Measurements from ENCODE around the gene KLC4. TPM values are rescaled to one million over a fixed set of nuclear protein-coding genes. Genes with fewer than 3 reads are reported as not detected.

The KLC4 gene
- total RNA-seq, 1 experiment from 2014 or later, result 17.5 TPM

GRCh38 chr6:43055966-43056365 is 3.5 kb upstream of the KLC4 start:
- no peak overlapping the region for H3K27ac ChIP-seq (ENCODE audit: low read length)
- no peak overlapping the region for H3K4me2 ChIP-seq (ENCODE audit: low read length)
- TF ChIP-seq EZH2phosphoT487 (IDR thresholded peaks at IDR 0.05; ENCODE audit: borderline replicate concordance, low read length) (no peak), CTCF (conservative IDR thresholded peaks at IDR 0.05; ENCODE audit: low read depth, low read length) (no peak), EZH2 (IDR thresholded peaks at IDR 0.05; ENCODE audit: low read length, unreplicated experiment) (no peak)
- no peaks in the 10 kb centered on the region for H3F3A ChIP-seq (ENCODE audit: low read length, unreplicated experiment)
- H4K20me1 ChIP-seq (ENCODE audit: low read length), result peaks cover 6% of the 10 kb centered on the region; the same call in 1 of the 2 replicates
- H3K79me2 ChIP-seq (ENCODE audit: low read length), result peaks cover 44% of the 10 kb centered on the region
- no peak for DNase-seq
- ChIA-PET CTCF (no interaction called here), POLR2A (ENCODE audit: unreplicated experiment) (no interaction called here)
- no peak for ATAC-seq
- H3K4me3 ChIP-seq (ENCODE audit: low read length), result no peak overlapping the region
- H3K27me3 ChIP-seq (ENCODE audit: low read length), result no peaks in the 10 kb centered on the region
- no peaks in the 10 kb centered on the region for H3K9me3 ChIP-seq (ENCODE audit: low read length)
- no peak overlapping the region for H3K9ac ChIP-seq (ENCODE audit: low read length)
- H3K9me2 ChIP-seq (replicated peaks; ENCODE audit: low read length), result no peaks in the 10 kb centered on the region
- peaks cover 34% of the 10 kb centered on the region for H3K4me1 ChIP-seq (ENCODE audit: insufficient read depth, low read length)
- peaks cover 16% of the 10 kb centered on the region; the same call in 1 of the 2 replicates for H3K36me3 ChIP-seq (ENCODE audit: low read depth, low read length)
- no TSS peak for BruUV-seq (replicated peaks)
- no peak overlapping the region for H2AFZ ChIP-seq (ENCODE audit: low read length)
- intact Hi-C loops (cut with micrococcal nuclease), result no loop called here

GRCh38 chr6:43058531-43058930 is 900 bp upstream of the KLC4 start:
- BruUV-seq (replicated peaks), result no TSS peak
- Histone ChIP-seq H3K9me3 (ENCODE audit: low read length) (no peaks in the 10 kb centered on the region), H3K27ac (ENCODE audit: low read length) (peak overlapping the region; percentile 14; the same call in 1 of the 2 replicates), H3K9me2 (replicated peaks; ENCODE audit: low read length) (no peaks in the 10 kb centered on the region), H3K4me1 (ENCODE audit: insufficient read depth, low read length) (peaks cover 28% of the 10 kb centered on the region), H3F3A (ENCODE audit: low read length, unreplicated experiment) (no peaks in the 10 kb centered on the region), H3K79me2 (ENCODE audit: low read length) (peaks cover 29% of the 10 kb centered on the region), H2AFZ (ENCODE audit: low read length) (no peak overlapping the region), H3K36me3 (ENCODE audit: low read depth, low read length) (peaks cover 16% of the 10 kb centered on the region; the same call in 1 of the 2 replicates), H3K27me3 (ENCODE audit: low read length) (no peaks in the 10 kb centered on the region), H3K4me2 (ENCODE audit: low read length) (peak overlapping the region; percentile 93), H4K20me1 (ENCODE audit: low read length) (peaks cover 6% of the 10 kb centered on the region; the same call in 1 of the 2 replicates), H3K4me3 (ENCODE audit: low read length) (peak overlapping the region; percentile 91), H3K9ac (ENCODE audit: low read length) (peak overlapping the region; percentile 93)
- no peak for TF ChIP-seq EZH2 (IDR thresholded peaks at IDR 0.05; ENCODE audit: low read length, unreplicated experiment)
- TF ChIP-seq EZH2phosphoT487 (IDR thresholded peaks at IDR 0.05; ENCODE audit: borderline replicate concordance, low read length), result no peak
- TF ChIP-seq CTCF (conservative IDR thresholded peaks at IDR 0.05; ENCODE audit: low read depth, low read length), result no peak
- POLR2A ChIA-PET (ENCODE audit: unreplicated experiment), result no interaction called here
- intact Hi-C loops (cut with micrococcal nuclease), result no loop called here
- DNase-seq (peak; percentile 33), ATAC-seq (no peak)
- CTCF ChIA-PET, result no interaction called here

GRCh38 chr6:43060034-43060754 is 763 bp downstream of the KLC4 start:
- no peaks in the 10 kb centered on the region for H3F3A ChIP-seq (ENCODE audit: low read length, unreplicated experiment)
- no peaks in the 10 kb centered on the region for H3K9me2 ChIP-seq (replicated peaks; ENCODE audit: low read length)
- no peaks in the 10 kb centered on the region for H3K9me3 ChIP-seq (ENCODE audit: low read length)
- H3K36me3 ChIP-seq (ENCODE audit: low read depth, low read length), result peaks cover 16% of the 10 kb centered on the region; the same call in 1 of the 2 replicates
- peak overlapping the region; percentile 91 for H3K4me3 ChIP-seq (ENCODE audit: low read length)
- ChIA-PET CTCF (interaction anchor here (0.5 kb wide), 1 partner anchor 64 kb away, joined by 4 read pairs; no protein-coding TSS in a partner anchor), POLR2A (ENCODE audit: unreplicated experiment) (interaction anchor here (0.7 kb wide), 1 partner anchor 653 kb away, joined by 3 read pairs; no protein-coding TSS in a partner anchor)
- H3K27ac ChIP-seq (ENCODE audit: low read length), result peak overlapping the region; percentile 46
- H3K27me3 ChIP-seq (ENCODE audit: low read length), result no peaks in the 10 kb centered on the region
- peak overlapping the region; percentile 98 for H2AFZ ChIP-seq (ENCODE audit: low read length)
- intact Hi-C loops (cut with micrococcal nuclease), result no loop called here
- H3K79me2 ChIP-seq (ENCODE audit: low read length), result peaks cover 29% of the 10 kb centered on the region
- peak overlapping the region; percentile 99 for H3K4me2 ChIP-seq (ENCODE audit: low read length)
- TF ChIP-seq CTCF (conservative IDR thresholded peaks at IDR 0.05; ENCODE audit: low read depth, low read length) (no peak), EZH2 (IDR thresholded peaks at IDR 0.05; ENCODE audit: low read length, unreplicated experiment) (no peak), EZH2phosphoT487 (IDR thresholded peaks at IDR 0.05; ENCODE audit: borderline replicate concordance, low read length) (no peak)
- peak; percentile 53 for DNase-seq
- ATAC-seq, result peak; percentile 55
- peaks cover 23% of the 10 kb centered on the region for H3K4me1 ChIP-seq (ENCODE audit: insufficient read depth, low read length)
- no TSS peak for BruUV-seq (replicated peaks)
- H4K20me1 ChIP-seq (ENCODE audit: low read length), result peaks cover 6% of the 10 kb centered on the region; the same call in 1 of the 2 replicates
- H3K9ac ChIP-seq (ENCODE audit: low read length), result peak overlapping the region; percentile 93

Measured in PC-3 (cell line).